Measurements from ENCODE around the gene AMPD1.

DNA sequence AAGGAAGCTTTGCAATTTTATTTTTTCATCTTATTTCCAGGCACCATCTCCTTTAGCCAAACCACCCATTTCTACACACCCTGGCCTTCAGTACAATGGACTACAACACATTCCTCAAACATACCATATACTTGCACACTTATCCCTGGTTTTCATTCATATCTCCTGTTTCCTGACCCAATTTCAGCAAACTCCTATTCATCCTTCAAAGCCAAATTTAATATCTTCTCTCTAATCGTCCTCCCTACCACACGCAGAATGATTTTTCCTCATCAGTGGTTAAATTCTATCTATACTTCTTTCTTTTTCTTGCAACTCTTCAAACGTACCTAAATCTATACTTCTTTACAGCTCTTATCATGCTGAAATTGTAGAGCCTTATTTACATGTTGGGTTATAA, 28.4 kb downstream of the AMPD1 start:
- TF ChIP-seq, protein P1, sequence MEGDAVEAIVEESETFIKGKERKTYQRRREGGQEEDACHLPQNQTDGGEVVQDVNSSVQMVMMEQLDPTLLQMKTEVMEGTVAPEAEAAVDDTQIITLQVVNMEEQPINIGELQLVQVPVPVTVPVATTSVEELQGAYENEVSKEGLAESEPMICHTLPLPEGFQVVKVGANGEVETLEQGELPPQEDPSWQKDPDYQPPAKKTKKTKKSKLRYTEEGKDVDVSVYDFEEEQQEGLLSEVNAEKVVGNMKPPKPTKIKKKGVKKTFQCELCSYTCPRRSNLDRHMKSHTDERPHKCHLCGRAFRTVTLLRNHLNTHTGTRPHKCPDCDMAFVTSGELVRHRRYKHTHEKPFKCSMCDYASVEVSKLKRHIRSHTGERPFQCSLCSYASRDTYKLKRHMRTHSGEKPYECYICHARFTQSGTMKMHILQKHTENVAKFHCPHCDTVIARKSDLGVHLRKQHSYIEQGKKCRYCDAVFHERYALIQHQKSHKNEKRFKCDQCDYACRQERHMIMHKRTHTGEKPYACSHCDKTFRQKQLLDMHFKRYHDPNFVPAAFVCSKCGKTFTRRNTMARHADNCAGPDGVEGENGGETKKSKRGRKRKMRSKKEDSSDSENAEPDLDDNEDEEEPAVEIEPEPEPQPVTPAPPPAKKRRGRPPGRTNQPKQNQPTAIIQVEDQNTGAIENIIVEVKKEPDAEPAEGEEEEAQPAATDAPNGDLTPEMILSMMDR (IDR thresholded peaks at IDR 0.05): no peak
- TF ChIP-seq POLR2A (IDR thresholded peaks at IDR 0.05): no peak
- no peak for TF ChIP-seq POLR2AphosphoS5 (IDR thresholded peaks at IDR 0.05)
